ENCODE measurements around the gene WDR54.

The WDR54 gene

GRCh38 chr2:74454654-74455511 is 33.4 kb downstream of the WDR54 start, which contains the start of gene INO80B (continued):
- TF ChIP-seq CTCF (tag by site-specific recombination; IDR thresholded peaks at IDR 0.05), result 0 out of 2 replicates have a peak, but pooled peaks have one; percentile 52
- no peak for TF ChIP-seq ZNF624 (tag by site-specific recombination; IDR thresholded peaks at IDR 0.05)
- TF ChIP-seq PRDM10 (tag by site-specific recombination; IDR thresholded peaks at IDR 0.05), result peak; percentile 95
- TF ChIP-seq HOXD13 (CRISPR knock-in tag; IDR thresholded peaks at IDR 0.05; ENCODE audit: borderline replicate concordance), result no peak
- no peak for TF ChIP-seq MEIS1 (CRISPR knock-in tag; IDR thresholded peaks at IDR 0.05; ENCODE audit: borderline replicate concordance)
- peak; percentile 94 for TF ChIP-seq ZXDB (tag by site-specific recombination; IDR thresholded peaks at IDR 0.05)
- 0 out of 2 replicates have a peak, but pooled peaks have one; percentile 16 for TF ChIP-seq EGR2 (tag by site-specific recombination; IDR thresholded peaks at IDR 0.05; ENCODE audit: low read depth)
- no peak for TF ChIP-seq ZNF561 (tag by site-specific recombination; IDR thresholded peaks at IDR 0.05; ENCODE audit: borderline replicate concordance)
- no peak for TF ChIP-seq PRDM2 (tag by site-specific recombination; IDR thresholded peaks at IDR 0.05; ENCODE audit: borderline replicate concordance)
- peak; percentile 49 for TF ChIP-seq ZBTB8A (tag by site-specific recombination; IDR thresholded peaks at IDR 0.05)
- no peak for TF ChIP-seq ZNF623 (tag by site-specific recombination; IDR thresholded peaks at IDR 0.05)
- TF ChIP-seq ZBTB48 (tag by site-specific recombination; IDR thresholded peaks at IDR 0.05), result no peak
- TF ChIP-seq ZNF510 (tag by site-specific recombination; IDR thresholded peaks at IDR 0.05; ENCODE audit: insufficient replicate concordance), result no peak
- no peak for TF ChIP-seq ZNF707 (tag by site-specific recombination; IDR thresholded peaks at IDR 0.05)
- no peak for TF ChIP-seq REST (tag by site-specific recombination; IDR thresholded peaks at IDR 0.05)
- TF ChIP-seq SALL2 (tag by site-specific recombination; IDR thresholded peaks at IDR 0.05; ENCODE audit: borderline replicate concordance), result no peak
- peak; percentile 69 for TF ChIP-seq PATZ1 (tag by site-specific recombination; IDR thresholded peaks at IDR 0.05)
- peak; percentile 85 for TF ChIP-seq ZSCAN5A (tag by site-specific recombination; IDR thresholded peaks at IDR 0.05)
- TF ChIP-seq TCF7L2 (IDR thresholded peaks at IDR 0.05; ENCODE audit: borderline replicate concordance, low read depth, low read length), result no peak
